HG02763 (cell line): ENCODE data around the gene RCOR1.
A peak's percentile ranks its signal among the peaks of the same experiment; 100 is the strongest.
"Not testable (repeated sequence)": the region's sequence is repeated elsewhere in the genome, so short reads cannot be mapped to it uniquely, and the experiment has no call there.

Experiments used
- ATAC-seq: cut with Tn5 transposase; IDR thresholded peaks from one replicate; pipeline ENCODE4 v1.9.1; 2021; ENCODE audit warnings: mild to moderate bottlenecking, moderate library complexity; ENCODE audit not compliant: unreplicated experiment

The RCOR1 gene

GRCh38 chr14:102738373-102739189 is 146.1 kb downstream of the RCOR1 start:
- no peak for ATAC-seq

- no peak for ATAC-seq
Measured at GRCh38 chr14:102739190-102739469, 146.7 kb downstream of the RCOR1 start.

- ATAC-seq, result no peak
Measured at GRCh38 chr14:102746634-102747438, 154.4 kb downstream of the RCOR1 start.

GRCh38 chr14:102748806-102749205 is 156.4 kb downstream of the RCOR1 start:
- no peak for ATAC-seq

GRCh38 chr14:102749393-102750305 is 157.2 kb downstream of the RCOR1 start:
- ATAC-seq, result no peak

- no peak for ATAC-seq
Measured at GRCh38 chr14:102750376-102750775, 157.9 kb downstream of the RCOR1 start.

GRCh38 chr14:102751088-102751487 is 158.6 kb downstream of the RCOR1 start:
- ATAC-seq, result no peak

GRCh38 chr14:102752239-102752847 is 159.9 kb downstream of the RCOR1 start:
- no peak for ATAC-seq

GRCh38 chr14:102754370-102755262 is 162.2 kb downstream of the RCOR1 start:
- no peak for ATAC-seq

- no peak for ATAC-seq
Measured at GRCh38 chr14:102757646-102758045, 165.2 kb downstream of the RCOR1 start.

- ATAC-seq, result no peak
Measured at GRCh38 chr14:102758087-102758486, 165.6 kb downstream of the RCOR1 start.

- no peak for ATAC-seq
Measured at GRCh38 chr14:102759456-102760187, 167.2 kb downstream of the RCOR1 start.

- no peak for ATAC-seq
Measured at GRCh38 chr14:102760496-102761193, 168.2 kb downstream of the RCOR1 start.

- ATAC-seq, result no peak
Measured at GRCh38 chr14:102761206-102761605, 168.8 kb downstream of the RCOR1 start.

- peak; percentile 53 for ATAC-seq
Measured at GRCh38 chr14:102764220-102764671, 171.8 kb downstream of the RCOR1 start.

GRCh38 chr14:102765770-102766169 is 173.3 kb downstream of the RCOR1 start:
- not testable (repeated sequence) for ATAC-seq

- no peak for ATAC-seq
Measured at GRCh38 chr14:102768223-102769048, 176.0 kb downstream of the RCOR1 start.

- ATAC-seq, result no peak
Measured at GRCh38 chr14:102769049-102769327, 176.5 kb downstream of the RCOR1 start.
